WI38 (cell line): ENCODE results near the gene ATP4B.

Experiments used
- H3K4me3 ChIP-seq: 2 replicates; pipeline ENCODE4 v1.5.1; 2011; ENCODE audit warnings: low read depth, mild to moderate bottlenecking, control low read depth, low read length
- TF ChIP-seq, protein P1 (sequence below): IDR thresholded peaks from 2 replicates; pipeline ENCODE4 v1.5.1; 2012; ENCODE audit warnings: low read depth, mild to moderate bottlenecking, control low read depth, low read length

ATP4B gene

DNA sequence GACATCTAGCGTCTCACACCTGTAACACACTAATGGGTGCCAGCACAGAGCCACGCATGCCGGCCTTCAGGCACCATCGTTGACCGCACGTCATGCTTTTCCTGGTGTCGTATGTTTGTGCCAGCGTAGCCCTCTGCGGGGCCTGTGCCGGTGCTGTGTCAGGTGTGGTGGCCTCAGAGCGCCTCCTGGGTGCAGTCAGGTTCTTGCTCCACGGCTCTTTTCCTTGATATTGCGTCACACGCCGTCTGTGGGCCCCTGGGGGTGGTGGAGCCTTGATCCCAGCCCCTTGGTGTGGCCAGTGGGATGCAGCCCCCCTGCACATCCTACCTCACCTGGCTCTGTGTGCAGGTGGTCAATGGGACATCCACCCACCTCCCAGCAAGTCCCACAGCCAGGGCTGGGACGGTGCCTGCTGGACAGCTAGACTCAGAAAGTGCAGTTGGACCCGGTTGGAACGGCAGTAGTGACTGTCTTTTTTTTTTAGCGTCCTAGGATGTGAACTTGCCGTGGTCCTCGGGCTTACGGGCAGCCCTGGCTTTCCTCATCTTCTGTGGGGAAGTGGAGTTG is 48.9 kb downstream of the ATP4B start:
- TF ChIP-seq, protein P1, sequence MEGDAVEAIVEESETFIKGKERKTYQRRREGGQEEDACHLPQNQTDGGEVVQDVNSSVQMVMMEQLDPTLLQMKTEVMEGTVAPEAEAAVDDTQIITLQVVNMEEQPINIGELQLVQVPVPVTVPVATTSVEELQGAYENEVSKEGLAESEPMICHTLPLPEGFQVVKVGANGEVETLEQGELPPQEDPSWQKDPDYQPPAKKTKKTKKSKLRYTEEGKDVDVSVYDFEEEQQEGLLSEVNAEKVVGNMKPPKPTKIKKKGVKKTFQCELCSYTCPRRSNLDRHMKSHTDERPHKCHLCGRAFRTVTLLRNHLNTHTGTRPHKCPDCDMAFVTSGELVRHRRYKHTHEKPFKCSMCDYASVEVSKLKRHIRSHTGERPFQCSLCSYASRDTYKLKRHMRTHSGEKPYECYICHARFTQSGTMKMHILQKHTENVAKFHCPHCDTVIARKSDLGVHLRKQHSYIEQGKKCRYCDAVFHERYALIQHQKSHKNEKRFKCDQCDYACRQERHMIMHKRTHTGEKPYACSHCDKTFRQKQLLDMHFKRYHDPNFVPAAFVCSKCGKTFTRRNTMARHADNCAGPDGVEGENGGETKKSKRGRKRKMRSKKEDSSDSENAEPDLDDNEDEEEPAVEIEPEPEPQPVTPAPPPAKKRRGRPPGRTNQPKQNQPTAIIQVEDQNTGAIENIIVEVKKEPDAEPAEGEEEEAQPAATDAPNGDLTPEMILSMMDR, result no peak
- H3K4me3 ChIP-seq, result no peak overlapping the region

DNA sequence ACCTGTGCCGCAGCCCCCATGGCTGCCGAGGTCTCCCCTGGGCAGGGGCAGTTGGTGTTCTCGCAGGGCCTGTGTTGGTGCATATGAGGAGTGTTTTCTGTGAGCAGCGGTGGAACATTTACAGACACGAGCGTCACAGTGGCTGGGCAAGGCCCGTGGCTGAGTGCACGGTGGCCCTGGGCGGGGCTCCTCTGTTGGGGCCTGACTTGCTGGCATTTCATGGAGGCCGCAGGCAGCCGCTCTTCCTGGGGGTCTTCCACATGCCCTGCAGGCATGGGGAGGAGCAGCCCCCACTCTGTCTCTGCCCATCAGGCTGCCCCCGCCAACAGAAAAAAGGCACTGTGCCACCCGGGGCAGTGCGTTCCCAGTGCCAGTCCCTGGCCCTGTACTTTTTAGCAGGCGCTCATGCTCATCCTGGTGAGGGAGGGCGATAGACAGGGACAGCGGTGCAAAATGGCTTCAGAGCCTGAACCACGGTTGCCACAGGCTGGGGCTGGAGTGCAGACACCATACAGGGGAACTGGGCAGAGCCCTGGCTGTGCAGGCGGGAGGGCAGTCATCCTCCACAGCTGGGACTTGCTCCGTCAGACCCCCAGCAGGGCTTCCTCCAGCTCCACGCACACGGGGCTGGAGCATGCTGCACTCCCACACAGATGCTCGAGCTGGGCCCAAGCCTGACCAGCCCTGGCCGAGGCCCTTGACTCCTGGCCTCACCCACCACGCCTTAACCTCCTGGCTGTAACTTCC is 49.9 kb downstream of the ATP4B start:
- H3K4me3 ChIP-seq, result no peak overlapping the region
- TF ChIP-seq, protein P1, result no peak

DNA sequence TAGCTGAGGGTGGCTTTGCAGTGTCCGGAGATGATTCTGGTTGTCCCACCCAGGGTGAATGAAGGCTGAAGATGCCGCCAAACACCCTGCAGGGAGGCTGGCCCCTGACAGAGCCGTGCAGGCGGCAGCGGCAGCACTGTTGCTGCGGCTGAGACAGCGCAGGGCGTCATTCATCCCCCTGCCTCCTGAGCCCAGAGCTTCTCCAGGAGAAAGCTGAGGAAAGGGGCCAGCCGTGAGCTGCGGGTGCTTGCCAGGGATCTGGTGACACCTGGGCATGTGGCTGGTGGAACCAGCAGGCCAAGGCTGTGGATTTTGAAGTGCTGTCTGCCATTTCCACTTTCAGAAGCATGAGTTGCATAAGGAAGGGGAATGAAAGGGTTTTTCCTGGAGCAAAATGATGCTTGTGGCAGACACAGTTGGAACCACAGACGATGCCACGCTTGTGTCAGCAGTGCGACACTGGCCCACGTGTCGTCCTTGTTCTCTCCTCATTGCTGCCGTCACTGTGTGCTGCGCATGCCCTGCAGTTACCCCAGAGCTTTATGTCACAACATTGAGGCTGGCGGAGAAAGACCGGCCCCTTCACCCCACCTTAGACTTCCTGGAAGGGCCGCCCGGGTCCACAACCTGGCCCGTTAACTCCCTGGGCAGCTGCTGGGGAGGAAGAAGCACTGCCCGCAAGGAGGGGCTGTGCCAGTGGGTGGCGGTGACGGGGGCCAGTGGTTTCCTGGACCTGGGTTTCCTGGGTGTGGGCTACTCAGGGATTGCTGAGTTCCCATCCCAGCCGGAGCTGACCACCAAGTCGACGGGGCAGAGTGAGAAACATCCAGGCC is 50.7 kb downstream of the ATP4B start:
- TF ChIP-seq, protein P1, result no peak
- no peak overlapping the region for H3K4me3 ChIP-seq

DNA sequence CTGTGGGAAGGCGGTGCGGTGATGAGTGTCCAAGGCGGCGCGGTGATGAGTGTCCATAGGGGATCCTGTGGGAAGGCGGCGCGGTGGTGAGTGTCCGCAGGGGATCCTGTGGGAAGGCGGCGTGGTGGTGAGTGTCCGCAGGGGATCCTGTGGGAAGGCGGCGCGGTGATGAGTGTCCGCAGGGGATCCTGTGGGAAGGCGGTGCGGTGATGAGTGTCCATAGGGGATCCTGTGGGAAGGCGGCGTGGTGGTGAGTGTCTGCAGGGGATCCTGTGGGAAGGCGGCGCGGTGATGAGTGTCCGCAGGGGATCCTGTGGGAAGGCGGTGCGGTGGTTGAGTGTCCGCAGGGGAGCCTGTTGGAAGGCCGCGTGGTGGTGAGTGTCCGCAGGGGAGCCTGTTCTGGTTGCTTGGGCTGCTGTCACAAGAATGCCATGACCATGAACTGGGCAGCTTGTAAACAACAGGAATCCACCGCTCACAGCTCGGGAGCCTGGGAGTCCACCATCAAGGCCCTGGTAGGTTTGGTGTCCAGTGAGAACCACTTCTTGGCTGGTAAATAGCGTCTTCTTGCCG is 52.0 kb downstream of the ATP4B start:
- TF ChIP-seq, protein P1, result no peak
- no peak overlapping the region for H3K4me3 ChIP-seq

DNA sequence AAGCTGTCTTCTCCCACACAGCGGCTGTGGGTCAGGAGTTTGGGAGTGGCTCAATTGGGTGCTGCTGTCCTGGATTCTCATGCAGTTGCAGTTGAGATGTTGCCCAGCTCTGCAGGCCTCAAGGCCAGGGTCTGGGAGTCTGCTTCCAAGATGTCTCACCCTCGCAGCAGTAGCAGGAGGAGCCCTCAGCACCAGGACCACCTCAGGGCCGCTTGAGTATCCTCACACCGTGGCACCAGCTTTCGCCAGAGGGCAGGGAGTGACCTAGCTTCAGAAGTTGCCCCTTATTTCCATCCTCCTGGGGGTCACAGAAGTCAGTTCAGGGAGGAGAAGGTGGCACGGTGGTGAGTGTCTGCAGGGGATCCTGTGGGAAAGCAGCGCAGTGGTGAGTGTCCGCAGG is 52.5 kb downstream of the ATP4B start:
- TF ChIP-seq, protein P1, result no peak
- no peak overlapping the region for H3K4me3 ChIP-seq

DNA sequence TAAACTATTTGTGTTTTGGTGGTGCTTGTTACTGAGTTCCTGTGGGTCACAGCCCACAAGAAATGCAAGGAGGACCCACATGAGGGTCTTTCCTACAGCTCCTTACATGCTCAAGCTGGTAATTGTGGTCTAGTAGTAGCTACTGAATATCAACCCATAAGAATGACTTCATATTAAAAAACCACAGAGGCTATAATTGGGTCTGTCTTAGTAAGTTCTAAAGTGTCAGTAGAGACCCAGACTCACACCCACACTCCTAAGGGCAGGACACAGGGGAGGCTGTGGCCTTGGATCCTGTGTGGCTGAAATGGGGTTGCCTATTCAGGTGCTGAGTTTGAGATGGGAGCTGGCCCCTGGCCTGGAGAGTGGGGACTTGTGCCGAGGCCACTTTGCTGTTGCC is 53.8 kb downstream of the ATP4B start:
- H3K4me3 ChIP-seq, result no peak overlapping the region
- TF ChIP-seq, protein P1, result no peak
